GM19455 (cell line): Measurements from ENCODE around the gene PPIA.

Experiments used
- ATAC-seq: cut with Tn5 transposase; IDR thresholded peaks from one replicate; pipeline ENCODE4 v1.9.1; 2021; ENCODE audit not compliant: unreplicated experiment

Gene PPIA

DNA sequence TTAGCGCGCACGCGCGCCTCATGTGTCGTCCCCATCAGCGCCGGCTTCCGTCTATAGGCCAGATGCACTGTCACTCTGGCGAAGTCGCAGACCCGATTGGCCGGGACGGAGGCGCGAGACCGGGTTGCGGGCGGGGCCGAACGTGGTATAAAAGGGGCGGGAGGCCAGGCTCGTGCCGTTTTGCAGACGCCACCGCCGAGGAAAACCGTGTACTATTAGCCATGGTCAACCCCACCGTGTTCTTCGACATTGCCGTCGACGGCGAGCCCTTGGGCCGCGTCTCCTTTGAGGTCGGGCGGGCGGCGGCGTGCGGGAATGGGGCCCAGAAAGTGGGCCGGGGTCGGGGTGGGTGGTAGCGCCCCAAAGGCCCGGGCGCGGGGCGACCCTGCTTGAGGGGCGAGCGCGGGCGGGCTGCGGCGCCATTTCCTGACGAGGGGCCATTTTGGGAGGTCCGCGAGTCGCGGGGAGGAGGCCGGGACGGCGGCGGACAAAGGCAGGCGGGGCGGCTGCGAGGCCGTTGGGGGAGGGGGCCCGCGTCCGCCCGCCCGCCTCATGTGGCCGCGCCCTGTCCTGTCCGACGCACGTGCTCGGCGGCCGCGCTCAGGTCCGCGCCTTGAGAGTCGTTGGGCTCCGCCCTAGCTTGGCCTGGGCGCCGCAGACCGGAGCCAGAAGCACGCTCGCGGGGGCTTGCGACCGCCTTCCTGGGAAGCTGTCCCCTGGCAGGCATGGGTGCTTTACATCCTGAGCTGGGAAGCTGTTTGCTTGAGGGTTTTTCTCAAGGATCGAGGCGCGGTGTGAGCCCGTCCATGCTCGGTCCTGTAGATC is at the start of gene PPIA:
PPIA (plus strand) TSS at position 178 of the 825 bp plus-strand sequence; CDS start at position 222, 44 bp downstream.
- ATAC-seq: peak; percentile 85

DNA sequence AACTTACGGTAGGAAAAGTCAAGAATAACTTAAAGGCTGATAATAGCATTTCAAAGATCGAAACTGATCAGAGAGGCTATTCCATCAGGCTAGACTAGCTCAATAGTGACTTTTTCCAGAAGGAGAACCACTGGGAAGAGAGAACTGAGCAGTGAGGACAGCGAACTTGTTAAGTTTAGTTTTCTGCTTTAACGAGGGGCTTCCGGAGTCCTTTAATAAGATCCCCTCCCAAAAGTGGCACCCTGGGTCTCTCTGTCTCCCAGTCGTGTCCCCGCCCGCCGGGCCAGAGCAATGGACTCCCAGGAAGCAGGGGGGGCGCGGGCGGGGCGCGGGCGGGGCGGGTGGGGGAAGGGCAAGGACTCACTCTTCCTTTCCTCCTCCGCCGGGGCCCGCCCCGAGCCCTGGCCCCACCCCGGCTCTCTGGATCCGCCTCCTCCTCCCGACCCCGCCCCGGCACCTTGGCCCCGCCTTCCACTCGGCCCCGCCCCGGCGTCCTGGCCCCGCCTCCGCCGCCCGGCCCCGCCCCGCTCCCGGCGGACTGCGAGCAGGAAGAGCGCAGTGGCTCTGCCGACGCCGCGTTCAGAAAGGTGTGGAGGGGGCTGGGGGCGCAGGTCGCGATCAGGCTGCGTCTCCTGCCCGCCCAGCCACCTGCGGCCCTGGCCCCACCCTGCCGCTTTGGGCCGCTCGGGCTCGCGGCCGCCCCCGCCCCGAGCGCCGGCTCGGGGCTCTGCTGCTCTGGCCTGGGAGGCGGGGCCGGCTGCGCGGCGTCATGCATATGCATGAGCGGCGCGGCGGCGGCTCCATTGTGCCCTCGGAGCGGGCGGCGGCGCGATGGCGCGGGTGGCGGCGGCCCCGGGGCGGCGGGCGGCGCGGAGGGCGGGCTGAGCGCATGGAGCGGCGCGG is 48.2 kb upstream of the PPIA start, which contains the start of gene ZMIZ2:
ZMIZ2 (plus strand) TSS at position 803 of the 903 bp plus-strand sequence. CDS start 7,403 bp downstream, outside the sequence.
- peak; percentile 67 for ATAC-seq

DNA sequence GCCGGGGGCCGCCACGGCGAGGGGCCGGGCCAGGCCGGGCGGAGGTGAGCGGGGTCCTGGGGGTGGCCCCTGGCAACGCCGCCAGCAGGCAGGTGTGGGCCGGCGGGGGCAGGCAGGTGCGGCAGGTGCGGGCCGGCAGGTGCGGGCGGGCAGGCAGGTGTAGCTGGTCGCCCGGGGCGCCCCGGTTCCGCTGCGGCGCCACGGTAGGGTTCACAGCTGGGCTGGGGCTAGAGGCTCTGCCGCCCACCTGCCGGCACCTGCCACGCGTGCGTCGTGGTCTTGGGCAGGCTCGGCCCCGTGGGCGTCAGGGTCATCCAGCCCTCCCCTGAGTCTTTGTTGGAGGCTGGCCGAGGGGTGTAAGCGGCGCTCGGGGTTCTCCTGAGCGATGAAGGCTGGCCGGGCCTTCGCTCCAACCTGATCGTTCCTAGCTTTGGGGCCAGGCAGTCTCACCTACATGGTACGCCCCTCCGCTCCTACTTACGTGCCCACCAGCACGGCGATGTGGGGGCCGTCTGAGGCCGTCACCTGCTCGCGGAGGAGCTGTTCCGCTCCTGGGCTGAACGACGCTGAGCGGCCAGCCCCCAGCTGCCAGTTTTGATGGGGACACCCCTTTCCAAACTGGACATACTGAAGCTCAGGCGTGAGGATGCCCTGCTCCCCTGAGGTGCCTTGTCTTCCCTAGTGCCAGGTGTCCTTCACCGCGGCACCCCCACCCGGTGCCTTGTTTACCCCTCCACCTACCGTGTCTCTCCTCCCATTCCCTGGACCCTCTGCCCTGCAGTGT is 47.3 kb upstream of the PPIA start:
- ATAC-seq: peak; percentile 8

DNA sequence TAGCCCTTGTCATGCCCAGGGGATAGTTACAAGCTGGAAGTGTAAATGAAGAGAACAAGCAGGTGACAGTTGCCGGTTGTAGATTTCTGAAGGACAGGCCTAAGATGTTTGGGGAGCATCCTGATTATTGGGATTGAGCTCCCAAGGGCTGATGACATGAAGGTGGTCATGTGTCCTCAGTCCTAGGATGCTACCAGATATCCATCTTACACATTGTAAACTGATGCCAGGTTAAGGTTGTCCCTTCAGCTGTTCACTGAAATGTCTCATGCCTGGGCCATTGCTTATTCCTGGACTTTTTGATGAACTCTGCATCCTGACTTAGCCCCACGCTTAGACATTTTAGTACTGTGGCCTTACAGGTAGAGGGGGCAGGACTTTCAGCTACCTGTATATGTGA is 46.5 kb upstream of the PPIA start:
- ATAC-seq: no peak

DNA sequence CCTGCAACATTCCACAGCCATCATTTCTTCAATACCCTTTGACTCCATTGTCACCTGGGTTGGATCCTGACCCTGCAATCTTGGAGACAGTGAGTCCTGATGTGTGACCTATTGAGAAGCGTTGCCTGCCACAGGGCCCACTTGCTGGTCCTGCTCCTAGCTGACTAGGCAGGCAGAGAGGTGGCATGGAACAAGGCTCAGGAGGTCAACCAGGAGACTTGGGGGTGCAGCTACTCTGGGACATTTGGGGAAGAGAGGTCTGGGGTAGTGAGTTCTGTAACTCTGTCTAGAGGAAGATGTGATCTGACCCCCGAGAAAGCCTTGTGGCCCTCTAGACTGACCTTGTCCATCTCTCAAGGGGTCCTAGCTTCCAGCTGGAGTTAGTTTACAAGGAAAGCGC is 46.1 kb upstream of the PPIA start:
- no peak for ATAC-seq

DNA sequence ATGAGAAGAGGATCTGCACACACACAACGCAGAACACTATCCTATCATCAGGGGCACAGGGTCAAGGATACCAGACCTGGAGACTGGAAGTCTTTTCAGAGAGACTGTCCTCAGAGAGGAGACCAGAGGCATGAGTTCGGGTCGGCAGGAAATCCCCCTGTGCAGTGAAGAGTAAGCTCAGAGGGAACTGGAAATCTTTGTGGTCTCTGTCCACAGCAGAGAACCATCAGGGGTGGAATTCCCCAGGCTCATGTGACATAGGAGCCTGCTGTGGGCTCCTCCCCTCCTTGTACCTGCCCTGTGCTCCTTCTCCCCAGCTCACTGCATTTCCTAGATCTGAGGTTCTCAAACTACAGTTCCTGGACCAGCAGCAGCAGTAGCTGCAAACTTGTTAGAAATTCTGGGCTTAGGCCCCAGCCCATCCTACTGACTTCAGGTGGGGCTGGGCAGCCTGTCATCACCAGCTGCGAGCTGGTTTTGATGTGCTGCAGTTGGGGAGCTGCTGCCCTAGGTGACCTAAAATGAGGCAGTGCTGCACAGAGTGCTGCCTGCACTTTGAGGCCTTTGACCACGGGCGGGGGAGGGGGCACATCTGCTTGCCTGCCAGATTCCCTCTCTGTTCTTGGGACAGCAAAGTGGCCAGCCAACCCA is 45.4 kb upstream of the PPIA start:
- ATAC-seq: peak; percentile 47

DNA sequence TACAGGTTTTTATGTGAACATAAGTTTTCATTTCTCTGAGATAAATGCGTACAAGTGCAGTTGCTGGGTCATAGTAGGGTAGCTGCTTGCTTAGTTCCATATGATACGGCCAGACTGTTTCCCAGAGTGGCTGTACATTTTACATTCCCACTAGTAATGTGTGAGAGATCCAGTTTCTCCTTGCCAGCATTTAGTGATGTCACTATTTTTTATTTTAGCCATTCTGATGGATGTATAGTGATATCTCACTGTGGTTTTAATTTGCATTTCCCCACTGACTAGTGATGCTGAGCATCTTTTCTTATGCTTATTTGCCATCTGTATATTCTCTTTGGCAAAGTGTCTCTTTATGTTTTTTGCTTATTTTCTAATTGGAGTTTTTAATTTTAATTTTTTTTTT is 43.7 kb upstream of the PPIA start:
- ATAC-seq: no peak

DNA sequence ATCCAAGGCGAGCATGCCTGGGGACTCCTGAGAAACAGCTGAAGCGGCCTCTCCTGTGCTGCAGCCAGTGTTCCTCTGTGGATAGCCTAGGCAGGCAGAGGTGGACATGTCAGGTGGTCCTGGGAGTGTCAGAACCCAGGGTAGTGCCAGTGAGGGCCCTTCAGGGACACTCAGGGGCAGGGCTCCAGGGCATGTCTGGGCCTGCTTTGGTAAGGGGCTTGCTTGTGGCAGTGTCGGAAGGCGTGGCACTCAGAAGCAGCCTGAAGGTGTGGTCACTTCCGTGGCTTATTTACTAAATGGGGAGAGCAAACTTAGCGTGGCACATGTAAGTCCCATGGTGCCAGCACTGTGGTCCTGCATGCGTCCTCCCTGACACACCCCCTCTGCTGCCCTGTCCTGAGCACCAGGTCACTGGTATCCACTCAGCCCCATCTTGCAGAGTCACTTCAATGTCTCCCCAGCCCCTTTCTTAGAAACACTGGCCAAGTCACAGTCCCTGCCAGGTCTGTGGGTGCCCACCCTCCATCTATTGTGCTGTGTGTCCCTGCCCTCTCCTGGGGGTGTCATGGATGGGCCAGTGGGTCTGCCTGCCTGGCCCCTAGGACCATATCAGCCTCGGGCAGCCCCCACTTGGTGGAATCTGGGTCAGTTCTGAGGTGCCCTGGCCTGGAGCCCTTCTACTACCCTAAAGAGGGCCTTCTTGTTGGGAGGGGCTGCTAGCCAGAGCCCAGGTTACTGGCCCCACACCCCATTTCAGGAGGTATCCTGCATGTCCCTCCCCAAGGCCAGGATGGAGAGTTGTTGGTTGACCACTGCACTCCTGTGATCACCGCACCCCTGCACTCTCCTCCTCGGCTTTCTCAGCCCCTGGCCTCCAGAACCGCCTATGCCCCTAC is 41.4 kb upstream of the PPIA start:
- ATAC-seq: no peak

DNA sequence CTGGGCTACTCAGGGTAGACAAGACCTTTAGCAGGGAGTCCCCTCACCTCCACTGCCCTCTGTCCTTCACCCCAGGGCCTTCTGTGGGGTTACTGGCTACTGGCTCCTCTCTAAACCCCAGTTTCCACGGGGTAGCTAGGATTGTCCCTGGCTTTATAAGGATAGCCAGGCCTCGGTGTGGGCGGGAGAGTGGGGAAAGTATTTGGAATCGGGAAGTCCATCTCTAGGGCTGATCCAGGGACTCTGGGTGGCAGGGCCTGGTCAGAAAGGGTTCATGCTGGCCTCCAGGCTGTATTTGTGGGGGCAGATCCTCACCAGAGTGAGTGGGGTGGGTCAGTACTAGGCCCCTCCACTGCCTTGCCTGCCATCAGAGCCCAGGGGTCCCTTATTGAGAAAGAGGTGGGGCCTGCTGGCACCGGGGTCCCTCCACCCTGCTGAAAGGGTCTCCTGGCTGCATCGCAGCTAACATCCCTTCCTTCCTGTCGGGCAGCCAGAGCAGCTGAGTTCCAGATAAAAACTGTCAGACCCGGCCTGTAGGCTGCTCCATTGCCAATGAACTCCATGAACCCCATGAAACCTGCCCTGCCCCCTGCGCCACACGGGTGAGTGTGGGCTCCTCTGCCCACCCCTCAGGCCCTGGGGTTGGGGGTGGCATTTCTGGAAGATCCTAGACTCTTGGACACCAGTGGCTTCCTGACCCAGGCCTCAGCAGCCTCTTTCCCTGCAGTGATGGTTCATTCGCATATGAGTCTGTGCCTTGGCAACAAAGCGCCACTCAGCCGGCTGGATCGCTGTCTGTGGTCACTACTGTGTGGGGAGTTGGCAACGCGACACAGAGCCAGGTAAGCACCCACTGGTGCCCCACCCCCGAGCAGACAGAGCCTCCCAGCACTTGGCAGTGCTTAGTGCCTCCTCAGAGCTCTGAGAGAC is 40.5 kb upstream of the PPIA start:
- no peak for ATAC-seq

DNA sequence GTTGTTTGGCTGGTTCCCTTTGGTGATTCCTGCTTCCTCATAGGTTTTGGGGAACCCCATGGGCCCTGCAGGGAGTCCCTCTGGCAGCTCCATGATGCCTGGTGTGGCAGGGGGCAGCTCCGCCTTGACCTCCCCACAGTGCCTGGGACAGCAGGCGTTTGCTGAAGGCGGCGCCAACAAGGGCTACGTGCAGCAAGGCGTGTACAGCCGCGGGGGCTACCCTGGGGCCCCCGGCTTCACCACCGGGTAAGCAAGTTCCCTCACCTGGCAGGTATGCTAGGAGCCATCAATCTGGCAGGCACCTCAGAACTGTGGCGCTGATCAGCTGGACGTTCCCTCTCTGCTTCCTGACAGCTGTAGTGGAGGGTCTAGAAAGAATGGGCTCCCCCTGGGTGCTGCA is 39.6 kb upstream of the PPIA start:
- ATAC-seq: no peak

DNA sequence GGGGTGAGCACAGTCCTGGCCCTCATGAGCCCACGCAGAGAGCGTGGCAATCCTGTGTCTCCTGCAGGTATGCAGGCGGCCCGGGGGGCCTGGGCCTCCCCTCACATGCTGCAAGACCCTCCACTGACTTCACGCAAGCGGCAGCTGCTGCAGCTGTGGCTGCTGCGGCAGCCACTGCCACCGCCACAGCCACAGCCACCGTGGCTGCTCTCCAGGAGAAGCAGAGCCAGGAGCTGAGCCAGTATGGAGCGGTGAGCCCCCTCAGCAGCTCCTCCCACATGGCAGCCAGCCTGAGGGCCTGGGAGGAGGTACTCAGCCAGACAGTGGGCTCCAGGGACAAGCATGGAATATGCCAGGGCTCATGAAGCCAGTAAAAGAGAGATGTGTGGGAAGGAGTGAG is 39.2 kb upstream of the PPIA start:
- no peak for ATAC-seq

DNA sequence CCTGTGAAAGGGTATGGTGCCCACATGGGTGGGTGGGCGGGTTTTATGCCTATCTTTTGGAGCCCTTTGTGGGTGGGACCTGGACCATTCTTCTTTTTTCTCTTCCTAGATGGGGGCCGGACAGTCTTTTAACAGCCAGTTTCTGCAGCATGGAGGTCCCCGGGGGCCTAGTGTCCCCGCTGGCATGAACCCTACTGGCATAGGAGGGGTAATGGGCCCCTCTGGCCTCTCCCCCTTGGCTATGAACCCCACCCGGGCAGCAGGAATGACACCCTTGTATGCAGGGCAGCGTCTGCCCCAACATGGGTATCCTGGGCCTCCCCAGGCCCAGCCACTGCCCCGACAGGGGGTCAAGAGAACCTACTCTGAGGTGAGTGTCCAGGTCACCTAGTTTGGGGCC is 38.7 kb upstream of the PPIA start:
- no peak for ATAC-seq

DNA sequence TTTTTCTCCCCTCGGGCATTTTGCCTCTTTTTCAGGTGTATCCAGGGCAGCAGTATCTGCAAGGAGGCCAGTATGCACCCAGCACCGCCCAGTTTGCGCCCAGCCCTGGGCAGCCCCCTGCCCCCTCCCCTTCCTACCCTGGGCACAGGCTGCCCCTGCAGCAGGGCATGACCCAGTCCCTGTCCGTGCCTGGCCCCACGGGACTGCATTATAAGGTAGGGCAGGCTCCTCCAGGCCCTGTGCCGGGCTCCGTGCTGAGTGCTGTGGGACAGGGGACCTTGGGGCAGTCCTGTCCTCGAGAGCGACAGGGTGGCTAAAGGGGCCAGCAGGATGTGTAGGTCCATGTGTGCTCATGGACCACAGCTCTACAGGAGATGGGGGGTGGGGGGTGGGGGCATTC is 37.2 kb upstream of the PPIA start:
- ATAC-seq: no peak

DNA sequence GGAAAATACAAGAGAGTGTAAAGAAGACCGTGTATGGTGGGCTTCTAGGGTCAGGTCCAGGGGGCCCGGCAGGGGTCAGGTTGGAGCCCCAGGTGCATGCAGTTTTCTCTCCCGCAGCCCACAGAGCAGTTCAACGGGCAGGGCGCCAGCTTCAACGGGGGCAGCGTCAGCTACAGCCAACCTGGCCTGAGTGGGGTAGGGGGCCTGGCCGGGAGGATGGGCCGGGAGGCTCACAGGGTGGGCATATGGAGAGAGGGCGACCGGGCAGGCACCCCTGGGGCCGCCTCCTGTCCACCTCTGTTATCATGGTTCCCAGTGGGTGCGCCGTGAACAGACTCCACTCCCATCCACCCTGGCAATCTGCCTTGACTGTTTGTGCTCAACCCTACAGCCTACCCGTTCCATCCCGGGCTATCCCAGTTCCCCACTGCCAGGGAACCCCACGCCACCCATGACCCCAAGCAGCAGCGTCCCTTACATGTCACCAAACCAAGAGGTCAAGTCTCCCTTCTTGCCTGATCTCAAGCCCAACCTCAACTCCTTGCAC is 36.4 kb upstream of the PPIA start:
- ATAC-seq: no peak

DNA sequence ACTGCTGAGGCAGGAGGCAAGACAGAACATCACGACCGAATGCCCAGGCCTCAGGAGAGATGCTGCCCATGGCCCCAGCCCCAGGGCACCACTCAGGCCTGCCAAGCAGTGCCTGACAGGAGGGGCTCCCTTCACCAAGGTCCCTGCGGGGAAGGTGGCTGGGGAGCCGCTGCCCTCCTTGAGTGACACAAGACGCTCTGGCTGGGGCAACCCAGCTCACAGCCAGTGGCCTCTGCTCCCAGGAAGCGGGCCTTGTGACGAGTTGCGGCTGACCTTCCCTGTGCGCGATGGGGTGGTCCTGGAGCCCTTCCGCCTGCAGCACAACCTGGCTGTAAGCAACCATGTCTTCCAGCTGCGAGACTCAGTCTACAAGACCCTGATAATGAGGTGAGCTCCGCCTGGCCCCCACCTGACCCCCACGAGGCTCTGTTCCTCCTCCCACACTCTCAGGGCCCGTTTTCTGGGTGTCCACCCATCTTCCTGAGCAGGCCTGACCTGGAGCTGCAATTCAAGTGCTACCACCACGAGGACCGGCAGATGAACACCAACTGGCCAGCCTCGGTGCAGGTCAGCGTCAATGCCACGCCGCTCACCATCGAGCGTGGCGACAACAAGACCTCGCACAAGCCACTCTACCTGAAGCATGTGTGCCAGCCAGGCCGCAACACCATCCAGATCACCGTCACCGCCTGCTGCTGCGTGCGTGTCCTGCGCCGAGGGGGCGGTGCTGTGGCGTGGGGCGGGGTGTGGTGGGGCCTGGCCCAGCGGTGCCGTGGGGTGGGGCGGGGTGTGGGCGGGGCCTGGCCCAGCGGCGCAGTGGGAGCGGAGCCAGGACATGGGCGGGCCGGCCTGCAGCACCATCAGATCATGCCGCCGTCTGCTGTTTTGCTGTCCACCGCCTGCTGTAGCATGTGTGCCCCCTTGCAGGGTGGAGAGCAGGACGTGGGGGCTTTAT is 35.0 kb upstream of the PPIA start:
- no peak for ATAC-seq

DNA sequence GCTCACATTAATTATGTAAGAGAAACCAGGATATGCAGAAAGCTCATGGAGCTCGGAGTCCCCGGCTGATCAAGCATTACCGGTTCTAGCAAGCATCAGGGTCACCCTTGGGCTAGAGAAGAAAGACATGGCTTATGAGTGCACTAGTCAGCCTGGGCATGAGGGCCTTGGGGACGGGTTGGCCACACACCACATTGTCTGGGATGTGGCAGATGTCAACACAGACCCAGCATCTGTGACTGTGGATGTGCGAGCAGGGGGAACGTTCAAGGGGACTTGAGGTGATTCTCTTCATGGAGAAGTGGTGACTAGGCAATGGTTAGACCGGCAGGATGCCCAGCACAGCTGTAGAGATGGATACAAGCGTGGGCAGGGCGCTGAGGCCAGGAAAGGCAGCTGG is 34.2 kb upstream of the PPIA start:
- ATAC-seq: no peak
